HG03432 (cell line): ENCODE results near the gene RUNX3.
"Not testable (repeated sequence)": the region's sequence is repeated elsewhere in the genome, so short reads cannot be mapped to it uniquely, and the experiment has no call there.

ENCODE experiments used
- ATAC-seq: cut with Tn5 transposase; IDR thresholded peaks from one replicate; pipeline ENCODE4 v1.9.1; 2021; ENCODE audit warnings: mild to moderate bottlenecking, moderate library complexity; ENCODE audit not compliant: unreplicated experiment

Gene RUNX3

GRCh38 chr1:24930260-24931145 lies at the start of gene RUNX3:
TSS of gene RUNX3 (minus strand) at chr1:24930276. CDS start at chr1:24929868, 408 bp downstream.
- ATAC-seq, result peak; percentile 77

GRCh38 chr1:24979232-24979631 lies 49.2 kb upstream of the RUNX3 start:
- ATAC-seq, result not testable (repeated sequence)

GRCh38 chr1:24978383-24979032 lies 48.4 kb upstream of the RUNX3 start:
- no peak for ATAC-seq

- ATAC-seq, result no peak
These were observed 45.3 kb upstream of the RUNX3 start for GRCh38 chr1:24975391-24975790.

GRCh38 chr1:24973315-24973714 lies 43.2 kb upstream of the RUNX3 start:
- no peak for ATAC-seq

GRCh38 chr1:24972915-24973242 lies 42.8 kb upstream of the RUNX3 start:
- ATAC-seq, result no peak

- no peak for ATAC-seq
These were observed 42.3 kb upstream of the RUNX3 start for GRCh38 chr1:24972221-24972914.

- ATAC-seq, result no peak
These were observed 41.1 kb upstream of the RUNX3 start for GRCh38 chr1:24970926-24971875.

GRCh38 chr1:24970399-24970753 lies 40.3 kb upstream of the RUNX3 start:
- ATAC-seq, result no peak

GRCh38 chr1:24969596-24970398 lies 39.7 kb upstream of the RUNX3 start:
- no peak for ATAC-seq

GRCh38 chr1:24968941-24969585 lies 39.0 kb upstream of the RUNX3 start:
- ATAC-seq, result no peak

GRCh38 chr1:24967962-24968361 lies 37.9 kb upstream of the RUNX3 start:
- no peak for ATAC-seq

- no peak for ATAC-seq
These were observed 37.5 kb upstream of the RUNX3 start for GRCh38 chr1:24967555-24967954.

- ATAC-seq, result no peak
These were observed 36.8 kb upstream of the RUNX3 start for GRCh38 chr1:24966724-24967346.

GRCh38 chr1:24966121-24966723 lies 36.1 kb upstream of the RUNX3 start:
- ATAC-seq, result no peak

GRCh38 chr1:24965571-24965930 lies 35.5 kb upstream of the RUNX3 start:
- no peak for ATAC-seq

- peak; percentile 91 for ATAC-seq
These were observed 34.9 kb upstream of the RUNX3 start for GRCh38 chr1:24964811-24965570.
